WTC11 (cell line): Measurements from ENCODE around the gene HOXA5. TPM values are rescaled to one million over a fixed set of nuclear protein-coding genes. Genes with fewer than 3 reads are reported as not detected.
A peak's percentile ranks its signal among the peaks of the same experiment; 100 is the strongest.

ENCODE experiments used
- ATAC-seq: fragments of 200-7000 bp; cut with Tn5 transposase; 2 replicates; pipeline ENCODE4 v1.10.0; 2021; ENCODE audit warnings: mild to moderate bottlenecking, moderate library complexity
- CTCF ChIA-PET: fragments of 300-600 bp; sonication (Branson Sonifier 250); formaldehyde crosslinking; loops from one replicate; lab custom pipeline; 2021; ENCODE audit warnings: antibody characterized with exemption; lab: Charles Lee
- POLR2A ChIA-PET: fragments of 350-600 bp; sonication (Branson Sonifier 250); formaldehyde crosslinking; loops from one replicate; lab custom pipeline; 2021; ENCODE audit warnings: antibody characterized with exemption; lab: Charles Lee
- DNase-seq: peaks from one replicate; pipeline ENCODE4 v3.0.0; 2021; ENCODE audit warnings: low spot score
- H3K27ac Mint-ChIP-seq: 2 replicates; pipeline ENCODE4 v1.8.0; 2021; ENCODE audit warnings: mixed read lengths
- H3K27me3 Mint-ChIP-seq: 2 replicates; pipeline ENCODE4 v1.8.0; 2021; ENCODE audit warnings: low read depth, mild to moderate bottlenecking, moderate library complexity, mixed read lengths
- H3K36me3 Mint-ChIP-seq: 2 replicates; pipeline ENCODE4 v1.8.0; 2021; ENCODE audit warnings: mixed read lengths
- H3K4me1 Mint-ChIP-seq: 2 replicates; pipeline ENCODE4 v1.8.0; 2022; ENCODE audit warnings: mixed read lengths
- H3K4me3 Mint-ChIP-seq: 2 replicates; pipeline ENCODE4 v1.8.0; 2021; ENCODE audit warnings: mild to moderate bottlenecking, moderate library complexity, mixed read lengths
- H3K9me3 Mint-ChIP-seq: 2 replicates; pipeline ENCODE4 v1.8.0; 2021; ENCODE audit warnings: mixed read lengths
- ELF4 ChIP-seq: sonication (generic); formaldehyde crosslinking; IDR thresholded peaks from 2 replicates; pipeline ENCODE4 v1.8.1; 2022; ENCODE audit warnings: low read depth, mild to moderate bottlenecking, moderate library complexity, missing genetic modification reagents
- EMX1 ChIP-seq: fragments of 250-450 bp; sonication (Bioruptor Pico); IDR thresholded peaks from 2 replicates; pipeline ENCODE4 v1.8.0; 2021; ENCODE audit warnings: mild to moderate bottlenecking
- FOXJ3 ChIP-seq: sonication (generic); formaldehyde crosslinking; IDR thresholded peaks from 2 replicates; pipeline ENCODE4 v1.9.0; 2021; ENCODE audit warnings: missing genetic modification reagents, mild to moderate bottlenecking, borderline replicate concordance
- KAT7 ChIP-seq: sonication (generic); formaldehyde crosslinking; IDR thresholded peaks from 2 replicates; pipeline ENCODE4 v1.8.1; 2023; ENCODE audit warnings: missing genetic modification reagents, mild to moderate bottlenecking, borderline replicate concordance
- NFYB ChIP-seq: sonication (generic); formaldehyde crosslinking; conservative IDR thresholded peaks from 2 replicates; pipeline ENCODE4 v1.8.0; 2022; ENCODE audit warnings: low read depth, missing genetic modification reagents
- OVOL2 ChIP-seq: fragments of 250-450 bp; sonication (Bioruptor Pico); IDR thresholded peaks from 2 replicates; pipeline ENCODE4 v1.9.0; 2021; ENCODE audit warnings: mild to moderate bottlenecking, borderline replicate concordance
- SMAD4 ChIP-seq: sonication (generic); formaldehyde crosslinking; IDR thresholded peaks from 2 replicates; pipeline ENCODE4 v1.8.0; 2022; ENCODE audit warnings: mild to moderate bottlenecking, missing genetic modification reagents
- TCF7 ChIP-seq: sonication (generic); formaldehyde crosslinking; IDR thresholded peaks from 2 replicates; pipeline ENCODE4 v1.8.0; 2022; ENCODE audit warnings: mild to moderate bottlenecking, low read depth, missing genetic modification reagents, moderate library complexity
- TP53 ChIP-seq: sonication (generic); formaldehyde crosslinking; IDR thresholded peaks from 2 replicates; pipeline ENCODE4 v1.8.1; 2023; ENCODE audit warnings: mild to moderate bottlenecking, missing genetic modification reagents
- ZNF138 ChIP-seq: sonication (generic); formaldehyde crosslinking; conservative IDR thresholded peaks from 2 replicates; pipeline ENCODE4 v1.8.1; 2022; ENCODE audit warnings: mild to moderate bottlenecking, moderate library complexity, missing genetic modification reagents
- ZNF219 ChIP-seq: sonication (generic); formaldehyde crosslinking; IDR thresholded peaks from 2 replicates; pipeline ENCODE4 v1.8.0; 2023; ENCODE audit warnings: missing genetic modification reagents, mild to moderate bottlenecking, borderline replicate concordance
- ZNF396 ChIP-seq: fragments of 250-450 bp; sonication (Bioruptor Pico); IDR thresholded peaks from 2 replicates; pipeline ENCODE4 v1.8.0; 2021; ENCODE audit warnings: mild to moderate bottlenecking, moderate library complexity, borderline replicate concordance
- total RNA-seq: library from RNA; stranded (reverse); gene quantifications from 3 replicates; pipeline ENCODE4 v1.2.3, GENCODE V29; 2021
- TF ChIP-seq, protein P1 (sequence below): sonication (generic); formaldehyde crosslinking; IDR thresholded peaks from 2 replicates; pipeline ENCODE4 v1.8.0; 2022; ENCODE audit warnings: mild to moderate bottlenecking, missing genetic modification reagents
- TF ChIP-seq, protein P2 (sequence below): sonication (generic); formaldehyde crosslinking; IDR thresholded peaks from 2 replicates; pipeline ENCODE4 v1.8.0; 2022; ENCODE audit warnings: mild to moderate bottlenecking, missing genetic modification reagents
- TF ChIP-seq, protein P3 (sequence below): fragments of 250-450 bp; sonication (Bioruptor Pico); IDR thresholded peaks from 2 replicates; pipeline ENCODE4 v1.9.0; 2021; ENCODE audit warnings: mild to moderate bottlenecking
- TF ChIP-seq, protein P4 (sequence below): fragments of 250-450 bp; sonication (Bioruptor Pico); IDR thresholded peaks from 2 replicates; pipeline ENCODE4 v1.8.0; 2021; ENCODE audit warnings: mild to moderate bottlenecking
- TF ChIP-seq, protein P5 (sequence below): sonication (generic); formaldehyde crosslinking; IDR thresholded peaks from 2 replicates; pipeline ENCODE4 v1.8.1; 2023; ENCODE audit warnings: mild to moderate bottlenecking, missing genetic modification reagents
- TF ChIP-seq, protein P6 (sequence below): fragments of 250-450 bp; sonication (Bioruptor Pico); conservative IDR thresholded peaks from 2 replicates; pipeline ENCODE4 v1.9.0; 2021; ENCODE audit warnings: mild to moderate bottlenecking
- TF ChIP-seq, protein P7 (sequence below): sonication (generic); formaldehyde crosslinking; IDR thresholded peaks from 2 replicates; pipeline ENCODE4 v1.8.1; 2023; ENCODE audit warnings: mild to moderate bottlenecking, moderate library complexity, missing genetic modification reagents

Gene HOXA5
- total RNA-seq, 1 experiment from 2014 or later = not detected

DNA sequence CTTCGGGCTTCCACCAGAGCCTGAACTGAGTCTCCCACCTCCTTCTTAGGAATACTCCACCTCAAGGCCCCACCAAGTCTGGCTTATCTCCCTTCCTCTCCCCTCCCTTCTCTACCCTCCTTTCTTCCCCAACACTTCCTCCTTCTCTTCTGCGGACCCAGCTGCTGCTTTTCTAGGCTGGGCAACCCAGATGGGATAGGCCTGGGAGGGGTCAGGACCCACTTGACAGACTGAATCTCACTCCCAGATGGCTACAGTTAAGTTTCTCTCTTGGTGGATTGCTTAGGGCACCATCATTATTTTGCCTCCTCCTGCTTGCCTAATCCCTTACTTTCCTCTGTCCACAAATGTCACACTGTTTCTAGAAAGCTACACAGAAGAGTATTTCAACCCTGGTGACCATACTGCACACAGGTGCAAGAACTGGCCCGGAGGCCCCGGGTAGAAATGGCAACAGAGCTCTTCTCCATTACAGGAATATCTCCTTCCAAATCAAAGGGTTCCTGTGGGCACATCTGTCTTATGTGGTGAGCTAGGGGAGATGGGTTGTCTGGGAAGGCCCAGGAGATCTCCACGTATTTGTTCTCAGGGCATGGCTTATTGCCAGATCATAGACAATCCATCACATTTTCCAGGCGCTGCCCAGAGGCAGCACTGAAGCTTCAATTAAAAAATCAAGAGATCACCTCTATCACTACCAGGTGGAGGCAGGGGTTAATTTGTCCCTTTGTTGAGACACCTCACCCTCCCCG lies 46.7 kb upstream of the HOXA5 start:
- ChIA-PET POLR2A (no interaction called here), CTCF (interaction anchor here (1.2 to 5.5 kb wide), 2 partner anchors 11 to 16 kb away, joined by 3 to 34 read pairs; partner anchors contain the start of gene HOXA10)
- Mint-ChIP-seq H3K4me1 (peaks cover 44% of the 10 kb centered on the region), H3K9me3 (no peaks in the 10 kb centered on the region), H3K4me3 (no peak overlapping the region), H3K36me3 (0 out of 2 replicates have a peak, but pooled peaks cover 3% of the 10 kb centered on the region), H3K27me3 (peaks cover 100% of the 10 kb centered on the region), H3K27ac (no peak overlapping the region)
- DNase-seq = no peak
- TF ChIP-seq ZNF219 (CRISPR knock-in tag) = no peak
- TF ChIP-seq, protein P1, sequence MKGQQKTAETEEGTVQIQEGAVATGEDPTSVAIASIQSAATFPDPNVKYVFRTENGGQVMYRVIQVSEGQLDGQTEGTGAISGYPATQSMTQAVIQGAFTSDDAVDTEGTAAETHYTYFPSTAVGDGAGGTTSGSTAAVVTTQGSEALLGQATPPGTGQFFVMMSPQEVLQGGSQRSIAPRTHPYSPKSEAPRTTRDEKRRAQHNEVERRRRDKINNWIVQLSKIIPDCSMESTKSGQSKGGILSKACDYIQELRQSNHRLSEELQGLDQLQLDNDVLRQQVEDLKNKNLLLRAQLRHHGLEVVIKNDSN (CRISPR knock-in tag) = no peak
- TF ChIP-seq NFYB (CRISPR knock-in tag) = no peak
- no peak for TF ChIP-seq FOXJ3 (CRISPR knock-in tag)
- no peak for TF ChIP-seq OVOL2 (CRISPR knock-in tag)
- no peak for TF ChIP-seq KAT7 (CRISPR knock-in tag)
- no peak for TF ChIP-seq TP53 (CRISPR knock-in tag)
- no peak for TF ChIP-seq ZNF138 (CRISPR knock-in tag)
- TF ChIP-seq, protein P2, sequence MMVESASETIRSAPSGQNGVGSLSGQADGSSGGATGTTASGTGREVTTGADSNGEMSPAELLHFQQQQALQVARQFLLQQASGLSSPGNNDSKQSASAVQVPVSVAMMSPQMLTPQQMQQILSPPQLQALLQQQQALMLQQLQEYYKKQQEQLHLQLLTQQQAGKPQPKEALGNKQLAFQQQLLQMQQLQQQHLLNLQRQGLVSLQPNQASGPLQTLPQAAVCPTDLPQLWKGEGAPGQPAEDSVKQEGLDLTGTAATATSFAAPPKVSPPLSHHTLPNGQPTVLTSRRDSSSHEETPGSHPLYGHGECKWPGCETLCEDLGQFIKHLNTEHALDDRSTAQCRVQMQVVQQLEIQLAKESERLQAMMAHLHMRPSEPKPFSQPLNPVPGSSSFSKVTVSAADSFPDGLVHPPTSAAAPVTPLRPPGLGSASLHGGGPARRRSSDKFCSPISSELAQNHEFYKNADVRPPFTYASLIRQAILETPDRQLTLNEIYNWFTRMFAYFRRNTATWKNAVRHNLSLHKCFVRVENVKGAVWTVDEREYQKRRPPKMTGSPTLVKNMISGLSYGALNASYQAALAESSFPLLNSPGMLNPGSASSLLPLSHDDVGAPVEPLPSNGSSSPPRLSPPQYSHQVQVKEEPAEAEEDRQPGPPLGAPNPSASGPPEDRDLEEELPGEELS (CRISPR knock-in tag) = no peak
- TF ChIP-seq ZNF396 = no peak
- no peak for ATAC-seq

DNA sequence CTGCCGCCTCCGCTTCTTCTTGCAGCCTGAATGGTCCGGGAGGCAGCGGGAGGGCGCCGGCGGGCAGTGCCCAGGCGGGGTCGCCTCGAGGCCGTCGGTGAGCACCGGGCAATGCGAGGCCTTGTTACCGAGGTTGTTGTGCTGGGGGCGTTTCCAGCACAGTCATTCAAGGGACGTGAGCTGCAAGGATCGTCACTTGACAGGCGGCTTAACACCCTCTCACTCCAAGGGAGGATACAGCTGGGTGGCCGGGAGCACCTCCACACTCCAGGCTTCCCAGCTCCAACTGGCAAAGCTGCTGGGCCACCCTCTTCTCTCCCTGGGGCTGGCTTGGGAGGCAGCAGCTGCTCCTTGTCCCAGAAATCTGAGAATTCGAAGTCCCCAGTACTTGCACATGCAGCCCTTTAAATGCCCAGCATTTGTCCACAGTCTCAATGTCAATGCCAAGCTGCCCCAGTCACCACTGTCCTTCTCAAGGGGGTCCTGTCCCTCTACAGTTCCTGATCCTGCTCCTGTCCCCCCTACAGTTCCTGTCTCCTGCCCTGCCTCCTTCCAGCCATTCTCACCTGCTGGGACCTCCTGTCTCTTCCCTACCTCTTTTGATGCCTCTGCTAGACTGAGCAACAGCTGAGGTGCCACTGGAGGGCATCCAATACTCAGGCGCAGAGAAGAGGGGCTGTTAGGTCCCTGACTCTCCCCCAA lies 46.0 kb upstream of the HOXA5 start:
- Mint-ChIP-seq H3K27ac (no peak overlapping the region), H3K9me3 (no peaks in the 10 kb centered on the region), H3K4me1 (peaks cover 50% of the 10 kb centered on the region), H3K4me3 (0 out of 2 replicates have a peak overlapping the region, but pooled peaks have one; percentile 31), H3K27me3 (peaks cover 100% of the 10 kb centered on the region), H3K36me3 (0 out of 2 replicates have a peak, but pooled peaks cover 3% of the 10 kb centered on the region)
- DNase-seq = no peak
- ATAC-seq = no peak; the same call in 1 of the 2 replicates
- ChIA-PET CTCF (interaction anchor here (1.2 to 5.5 kb wide), 2 partner anchors 10 to 15 kb away, joined by 3 to 34 read pairs; partner anchors contain the start of gene HOXA10), POLR2A (no interaction called here)
- TF ChIP-seq EMX1 (CRISPR knock-in tag) = no peak
- TF ChIP-seq, protein P3, sequence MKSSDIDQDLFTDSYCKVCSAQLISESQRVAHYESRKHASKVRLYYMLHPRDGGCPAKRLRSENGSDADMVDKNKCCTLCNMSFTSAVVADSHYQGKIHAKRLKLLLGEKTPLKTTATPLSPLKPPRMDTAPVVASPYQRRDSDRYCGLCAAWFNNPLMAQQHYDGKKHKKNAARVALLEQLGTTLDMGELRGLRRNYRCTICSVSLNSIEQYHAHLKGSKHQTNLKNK (CRISPR knock-in tag) = no peak
- TF ChIP-seq, protein P4, sequence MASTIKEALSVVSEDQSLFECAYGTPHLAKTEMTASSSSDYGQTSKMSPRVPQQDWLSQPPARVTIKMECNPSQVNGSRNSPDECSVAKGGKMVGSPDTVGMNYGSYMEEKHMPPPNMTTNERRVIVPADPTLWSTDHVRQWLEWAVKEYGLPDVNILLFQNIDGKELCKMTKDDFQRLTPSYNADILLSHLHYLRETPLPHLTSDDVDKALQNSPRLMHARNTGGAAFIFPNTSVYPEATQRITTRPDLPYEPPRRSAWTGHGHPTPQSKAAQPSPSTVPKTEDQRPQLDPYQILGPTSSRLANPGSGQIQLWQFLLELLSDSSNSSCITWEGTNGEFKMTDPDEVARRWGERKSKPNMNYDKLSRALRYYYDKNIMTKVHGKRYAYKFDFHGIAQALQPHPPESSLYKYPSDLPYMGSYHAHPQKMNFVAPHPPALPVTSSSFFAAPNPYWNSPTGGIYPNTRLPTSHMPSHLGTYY = no peak
- TF ChIP-seq, protein P5, sequence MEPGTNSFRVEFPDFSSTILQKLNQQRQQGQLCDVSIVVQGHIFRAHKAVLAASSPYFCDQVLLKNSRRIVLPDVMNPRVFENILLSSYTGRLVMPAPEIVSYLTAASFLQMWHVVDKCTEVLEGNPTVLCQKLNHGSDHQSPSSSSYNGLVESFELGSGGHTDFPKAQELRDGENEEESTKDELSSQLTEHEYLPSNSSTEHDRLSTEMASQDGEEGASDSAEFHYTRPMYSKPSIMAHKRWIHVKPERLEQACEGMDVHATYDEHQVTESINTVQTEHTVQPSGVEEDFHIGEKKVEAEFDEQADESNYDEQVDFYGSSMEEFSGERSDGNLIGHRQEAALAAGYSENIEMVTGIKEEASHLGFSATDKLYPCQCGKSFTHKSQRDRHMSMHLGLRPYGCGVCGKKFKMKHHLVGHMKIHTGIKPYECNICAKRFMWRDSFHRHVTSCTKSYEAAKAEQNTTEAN (CRISPR knock-in tag) = no peak
- no peak for TF ChIP-seq SMAD4
- TF ChIP-seq, protein P6, sequence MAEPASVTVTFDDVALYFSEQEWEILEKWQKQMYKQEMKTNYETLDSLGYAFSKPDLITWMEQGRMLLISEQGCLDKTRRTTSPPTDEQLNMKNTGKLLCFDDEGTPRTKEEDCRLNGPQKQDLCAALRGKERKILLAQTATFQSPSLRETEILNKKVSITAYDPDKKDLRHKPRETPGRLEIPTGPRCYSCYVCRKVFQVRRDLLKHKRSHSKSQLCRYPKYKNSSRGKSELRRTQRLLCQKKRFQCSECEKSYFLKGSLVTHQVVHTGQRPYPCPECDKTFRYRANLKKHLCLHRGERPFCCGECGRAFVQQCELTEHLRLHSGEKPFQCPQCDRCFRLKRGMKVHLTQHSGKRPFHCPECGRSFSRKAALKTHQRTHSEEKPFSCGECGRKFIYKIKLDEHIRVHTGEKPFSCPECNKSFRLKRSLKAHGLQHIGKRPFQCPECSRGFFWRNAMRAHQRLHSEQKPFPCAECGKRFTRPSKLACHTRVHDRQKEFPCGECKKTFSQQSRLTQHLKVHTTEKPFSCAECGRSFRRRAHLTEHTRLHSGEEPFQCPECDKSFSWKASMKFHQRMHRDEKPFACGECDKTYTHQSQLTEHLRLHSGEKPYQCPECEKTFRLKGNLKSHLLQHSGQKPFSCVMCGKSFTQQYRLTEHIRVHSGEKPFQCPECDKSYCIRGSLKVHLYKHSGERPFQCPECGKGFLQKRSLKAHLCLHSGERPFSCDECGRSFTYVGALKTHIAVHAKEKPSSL (CRISPR knock-in tag) = no peak
- TF ChIP-seq ZNF219 (CRISPR knock-in tag) = no peak
- TF ChIP-seq ZNF396 = no peak
- no peak for TF ChIP-seq OVOL2 (CRISPR knock-in tag)
- TF ChIP-seq TCF7 (CRISPR knock-in tag) = no peak
- TF ChIP-seq ELF4 (CRISPR knock-in tag) = no peak
- TF ChIP-seq, protein P7, sequence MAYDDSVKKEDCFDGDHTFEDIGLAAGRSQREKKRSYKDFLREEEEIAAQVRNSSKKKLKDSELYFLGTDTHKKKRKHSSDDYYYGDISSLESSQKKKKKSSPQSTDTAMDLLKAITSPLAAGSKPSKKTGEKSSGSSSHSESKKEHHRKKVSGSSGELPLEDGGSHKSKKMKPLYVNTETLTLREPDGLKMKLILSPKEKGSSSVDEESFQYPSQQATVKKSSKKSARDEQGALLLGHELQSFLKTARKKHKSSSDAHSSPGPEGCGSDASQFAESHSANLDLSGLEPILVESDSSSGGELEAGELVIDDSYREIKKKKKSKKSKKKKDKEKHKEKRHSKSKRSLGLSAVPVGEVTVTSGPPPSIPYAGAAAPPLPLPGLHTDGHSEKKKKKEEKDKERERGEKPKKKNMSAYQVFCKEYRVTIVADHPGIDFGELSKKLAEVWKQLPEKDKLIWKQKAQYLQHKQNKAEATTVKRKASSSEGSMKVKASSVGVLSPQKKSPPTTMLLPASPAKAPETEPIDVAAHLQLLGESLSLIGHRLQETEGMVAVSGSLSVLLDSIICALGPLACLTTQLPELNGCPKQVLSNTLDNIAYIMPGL (CRISPR knock-in tag) = no peak
- no peak for TF ChIP-seq TP53 (CRISPR knock-in tag)
